Esophagus squamous epithelium (tissue), 4 donors: ENCODE measurements around the gene LONP1.
"Not testable (repeated sequence)": the region's sequence is repeated elsewhere in the genome, so short reads cannot be mapped to it uniquely, and the experiment has no call there.

Experiments used
- POLR2A ChIP-seq, 4 donors: fragments of 450-650 bp; IDR thresholded peaks; one replicate each; pipeline ENCODE4 v1.6.1; 2017; ENCODE audit warnings: antibody characterized with exemption in 4 of 4, mild to moderate bottlenecking in 4 of 4, moderate library complexity in 3 of 4
- TF ChIP-seq, protein P1 (sequence below), 6 experiments: fragments of 450-650 bp in 4 of 6; fragments of 200-600 bp in 2 of 6; sonication (generic) in 2 of 6; IDR thresholded peaks; one replicate each; pipeline ENCODE4 v1.5.1; 2016 to 2019; ENCODE audit warnings: antibody characterized with exemption in 6 of 6, mild to moderate bottlenecking in 4 of 6, moderate library complexity in 4 of 6

GRCh38 chr19:5733172-5733571, 13.2 kb upstream of the LONP1 start:
- TF ChIP-seq, protein P1, sequence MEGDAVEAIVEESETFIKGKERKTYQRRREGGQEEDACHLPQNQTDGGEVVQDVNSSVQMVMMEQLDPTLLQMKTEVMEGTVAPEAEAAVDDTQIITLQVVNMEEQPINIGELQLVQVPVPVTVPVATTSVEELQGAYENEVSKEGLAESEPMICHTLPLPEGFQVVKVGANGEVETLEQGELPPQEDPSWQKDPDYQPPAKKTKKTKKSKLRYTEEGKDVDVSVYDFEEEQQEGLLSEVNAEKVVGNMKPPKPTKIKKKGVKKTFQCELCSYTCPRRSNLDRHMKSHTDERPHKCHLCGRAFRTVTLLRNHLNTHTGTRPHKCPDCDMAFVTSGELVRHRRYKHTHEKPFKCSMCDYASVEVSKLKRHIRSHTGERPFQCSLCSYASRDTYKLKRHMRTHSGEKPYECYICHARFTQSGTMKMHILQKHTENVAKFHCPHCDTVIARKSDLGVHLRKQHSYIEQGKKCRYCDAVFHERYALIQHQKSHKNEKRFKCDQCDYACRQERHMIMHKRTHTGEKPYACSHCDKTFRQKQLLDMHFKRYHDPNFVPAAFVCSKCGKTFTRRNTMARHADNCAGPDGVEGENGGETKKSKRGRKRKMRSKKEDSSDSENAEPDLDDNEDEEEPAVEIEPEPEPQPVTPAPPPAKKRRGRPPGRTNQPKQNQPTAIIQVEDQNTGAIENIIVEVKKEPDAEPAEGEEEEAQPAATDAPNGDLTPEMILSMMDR (IDR thresholded peaks at IDR 0.05) = not testable (repeated sequence)
- TF ChIP-seq POLR2A (IDR thresholded peaks at IDR 0.05) = not testable (repeated sequence)
